HepG2 (cell line): Measurements from ENCODE around the gene ADGRF1.

Experiments
- YY1 ChIP-seq: IDR thresholded peaks from 2 replicates; pipeline ENCODE4 v1.6.1; 2011; ENCODE audit warnings: low read length, low read depth, moderate library complexity, mild to moderate bottlenecking; ENCODE audit not compliant: insufficient read depth, insufficient replicate concordance
- TF ChIP-seq, protein P1 (sequence below): sonication (generic); formaldehyde crosslinking; IDR thresholded peaks from 2 replicates; pipeline ENCODE4 v1.4.0; 2020; ENCODE audit warnings: missing genetic modification reagents
- TF ChIP-seq, protein P2 (sequence below): sonication (generic); formaldehyde crosslinking; IDR thresholded peaks from 2 replicates; pipeline ENCODE4 v1.5.0; 2020; ENCODE audit warnings: mild to moderate bottlenecking, missing genetic modification reagents, moderate library complexity

DNA sequence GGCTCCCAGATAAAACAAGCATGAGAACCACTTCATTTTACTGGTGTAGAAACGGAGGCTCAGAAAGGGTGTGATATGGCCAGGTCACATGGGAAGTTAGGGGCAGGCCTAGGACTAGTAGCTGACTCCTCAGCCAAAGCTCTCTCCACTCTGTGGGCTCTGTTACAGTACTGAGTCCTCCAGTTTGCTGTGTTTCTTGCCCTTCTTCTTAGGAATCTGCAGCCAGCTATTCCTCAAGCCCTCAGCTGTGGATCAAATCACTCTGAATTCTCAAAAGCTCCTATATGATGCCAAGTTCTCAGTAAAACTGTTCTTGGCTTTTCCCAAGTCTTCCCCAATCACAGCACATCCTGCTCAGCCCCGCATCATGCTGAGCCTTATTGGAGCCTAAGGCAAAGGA lies 42.5 kb upstream of the ADGRF1 start:
- TF ChIP-seq, protein P1, sequence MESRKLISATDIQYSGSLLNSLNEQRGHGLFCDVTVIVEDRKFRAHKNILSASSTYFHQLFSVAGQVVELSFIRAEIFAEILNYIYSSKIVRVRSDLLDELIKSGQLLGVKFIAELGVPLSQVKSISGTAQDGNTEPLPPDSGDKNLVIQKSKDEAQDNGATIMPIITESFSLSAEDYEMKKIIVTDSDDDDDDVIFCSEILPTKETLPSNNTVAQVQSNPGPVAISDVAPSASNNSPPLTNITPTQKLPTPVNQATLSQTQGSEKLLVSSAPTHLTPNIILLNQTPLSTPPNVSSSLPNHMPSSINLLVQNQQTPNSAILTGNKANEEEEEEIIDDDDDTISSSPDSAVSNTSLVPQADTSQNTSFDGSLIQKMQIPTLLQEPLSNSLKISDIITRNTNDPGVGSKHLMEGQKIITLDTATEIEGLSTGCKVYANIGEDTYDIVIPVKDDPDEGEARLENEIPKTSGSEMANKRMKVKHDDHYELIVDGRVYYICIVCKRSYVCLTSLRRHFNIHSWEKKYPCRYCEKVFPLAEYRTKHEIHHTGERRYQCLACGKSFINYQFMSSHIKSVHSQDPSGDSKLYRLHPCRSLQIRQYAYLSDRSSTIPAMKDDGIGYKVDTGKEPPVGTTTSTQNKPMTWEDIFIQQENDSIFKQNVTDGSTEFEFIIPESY (CRISPR knock-in tag): no peak
- TF ChIP-seq, protein P2, sequence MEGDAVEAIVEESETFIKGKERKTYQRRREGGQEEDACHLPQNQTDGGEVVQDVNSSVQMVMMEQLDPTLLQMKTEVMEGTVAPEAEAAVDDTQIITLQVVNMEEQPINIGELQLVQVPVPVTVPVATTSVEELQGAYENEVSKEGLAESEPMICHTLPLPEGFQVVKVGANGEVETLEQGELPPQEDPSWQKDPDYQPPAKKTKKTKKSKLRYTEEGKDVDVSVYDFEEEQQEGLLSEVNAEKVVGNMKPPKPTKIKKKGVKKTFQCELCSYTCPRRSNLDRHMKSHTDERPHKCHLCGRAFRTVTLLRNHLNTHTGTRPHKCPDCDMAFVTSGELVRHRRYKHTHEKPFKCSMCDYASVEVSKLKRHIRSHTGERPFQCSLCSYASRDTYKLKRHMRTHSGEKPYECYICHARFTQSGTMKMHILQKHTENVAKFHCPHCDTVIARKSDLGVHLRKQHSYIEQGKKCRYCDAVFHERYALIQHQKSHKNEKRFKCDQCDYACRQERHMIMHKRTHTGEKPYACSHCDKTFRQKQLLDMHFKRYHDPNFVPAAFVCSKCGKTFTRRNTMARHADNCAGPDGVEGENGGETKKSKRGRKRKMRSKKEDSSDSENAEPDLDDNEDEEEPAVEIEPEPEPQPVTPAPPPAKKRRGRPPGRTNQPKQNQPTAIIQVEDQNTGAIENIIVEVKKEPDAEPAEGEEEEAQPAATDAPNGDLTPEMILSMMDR: no peak
- no peak for TF ChIP-seq YY1
